Activated B cell treated with CpG ODN at 0.5 μM for 24 hours (primary cell): ENCODE measurements around the gene TFAP2A. TPM values are rescaled to one million over a fixed set of nuclear protein-coding genes. Genes with fewer than 3 reads are reported as not detected.

Experiments
- ATAC-seq: fragments of 200-7000 bp; cut with Tn5 transposase; one replicate; pipeline ENCODE4 v1.10.0; 2021; ENCODE audit warnings: low read depth, mild to moderate bottlenecking, moderate library complexity
- CTCF ChIA-PET: fragments of 350-600 bp; sonication (Branson Sonifier 250); formaldehyde crosslinking; loops from one replicate; lab custom pipeline; 2021; ENCODE audit warnings: antibody characterized with exemption; lab: Charles Lee
- POLR2A ChIA-PET: fragments of 350-600 bp; sonication (Branson Sonifier 250); formaldehyde crosslinking; loops from one replicate; lab custom pipeline; 2021; ENCODE audit warnings: antibody characterized with exemption; lab: Charles Lee
- DNase-seq: peaks from one replicate; pipeline ENCODE4 v3.0.0; 2022
- H3K27ac Mint-ChIP-seq: one replicate; pipeline ENCODE4 v1.8.0; 2020; ENCODE audit warnings: mixed read lengths
- H3K27me3 Mint-ChIP-seq: one replicate; pipeline ENCODE4 v1.8.0; 2021; ENCODE audit warnings: mixed read lengths
- H3K36me3 Mint-ChIP-seq: one replicate; pipeline ENCODE4 v1.8.0; 2021; ENCODE audit warnings: low read depth, mixed read lengths
- H3K4me1 Mint-ChIP-seq: one replicate; pipeline ENCODE4 v1.8.0; 2021; ENCODE audit warnings: mixed read lengths
- H3K4me3 Mint-ChIP-seq: one replicate; pipeline ENCODE4 v1.8.0; 2020; ENCODE audit warnings: mild to moderate bottlenecking, mixed read lengths
- H3K9me3 Mint-ChIP-seq: one replicate; pipeline ENCODE4 v1.8.0; 2020; ENCODE audit warnings: mixed read lengths
- intact Hi-C: fragments of 100-400 bp; cut with micrococcal nuclease; formaldehyde crosslinking; loops from one replicate; pipeline ENCODE4 v1.15.1; 2024
- total RNA-seq: library from RNA; stranded (reverse); gene quantifications from 2 replicates; pipeline ENCODE4 v1.2.3, GENCODE V29; 2022
- TF ChIP-seq, protein P1 (sequence below): fragments of 200-600 bp; IDR thresholded peaks from one replicate; pipeline ENCODE4 v1.8.0; 2022; ENCODE audit warnings: antibody characterized with exemption, mild to moderate bottlenecking

TFAP2A gene
- total RNA-seq, 1 donor from 2014 or later: not detected

GRCh38 chr6:10407018-10407673 lies 7.7 kb downstream of the TFAP2A start:
- no peak for DNase-seq
- POLR2A ChIA-PET: no interaction called here
- Mint-ChIP-seq H3K9me3 (peaks cover 11% of the 10 kb centered on the region), H3K4me3 (no peak overlapping the region), H3K27me3 (peaks cover 53% of the 10 kb centered on the region), H3K36me3 (peaks cover 6% of the 10 kb centered on the region), H3K4me1 (peaks cover 23% of the 10 kb centered on the region), H3K27ac (no peak overlapping the region)
- CTCF ChIA-PET: no interaction called here
- TF ChIP-seq, protein P1, sequence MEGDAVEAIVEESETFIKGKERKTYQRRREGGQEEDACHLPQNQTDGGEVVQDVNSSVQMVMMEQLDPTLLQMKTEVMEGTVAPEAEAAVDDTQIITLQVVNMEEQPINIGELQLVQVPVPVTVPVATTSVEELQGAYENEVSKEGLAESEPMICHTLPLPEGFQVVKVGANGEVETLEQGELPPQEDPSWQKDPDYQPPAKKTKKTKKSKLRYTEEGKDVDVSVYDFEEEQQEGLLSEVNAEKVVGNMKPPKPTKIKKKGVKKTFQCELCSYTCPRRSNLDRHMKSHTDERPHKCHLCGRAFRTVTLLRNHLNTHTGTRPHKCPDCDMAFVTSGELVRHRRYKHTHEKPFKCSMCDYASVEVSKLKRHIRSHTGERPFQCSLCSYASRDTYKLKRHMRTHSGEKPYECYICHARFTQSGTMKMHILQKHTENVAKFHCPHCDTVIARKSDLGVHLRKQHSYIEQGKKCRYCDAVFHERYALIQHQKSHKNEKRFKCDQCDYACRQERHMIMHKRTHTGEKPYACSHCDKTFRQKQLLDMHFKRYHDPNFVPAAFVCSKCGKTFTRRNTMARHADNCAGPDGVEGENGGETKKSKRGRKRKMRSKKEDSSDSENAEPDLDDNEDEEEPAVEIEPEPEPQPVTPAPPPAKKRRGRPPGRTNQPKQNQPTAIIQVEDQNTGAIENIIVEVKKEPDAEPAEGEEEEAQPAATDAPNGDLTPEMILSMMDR: no peak
- ATAC-seq: no peak
- intact Hi-C loops: no loop called here

- Mint-ChIP-seq H3K4me3 (no peak overlapping the region), H3K36me3 (no peaks in the 10 kb centered on the region), H3K27me3 (peaks cover 53% of the 10 kb centered on the region), H3K4me1 (peaks cover 17% of the 10 kb centered on the region), H3K9me3 (peaks cover 11% of the 10 kb centered on the region), H3K27ac (no peak overlapping the region)
- ATAC-seq: no peak
- ChIA-PET CTCF (no interaction called here), POLR2A (no interaction called here)
- TF ChIP-seq, protein P1: no peak
- no peak for DNase-seq
- intact Hi-C loops: no loop called here
These were observed 8.3 kb downstream of the TFAP2A start for GRCh38 chr6:10406556-10406955.

- no peak for ATAC-seq
- CTCF ChIA-PET: no interaction called here
- H3K9me3 Mint-ChIP-seq: peaks cover 17% of the 10 kb centered on the region
- H3K4me3 Mint-ChIP-seq: peak overlapping the region; percentile 32
- H3K27ac Mint-ChIP-seq: no peak overlapping the region
- intact Hi-C loops: no loop called here
- no peaks in the 10 kb centered on the region for H3K36me3 Mint-ChIP-seq
- H3K27me3 Mint-ChIP-seq: peaks cover 54% of the 10 kb centered on the region
- POLR2A ChIA-PET: no interaction called here
- H3K4me1 Mint-ChIP-seq: peaks cover 12% of the 10 kb centered on the region
- TF ChIP-seq, protein P1: no peak
- DNase-seq: no peak
These were observed 9.4 kb downstream of the TFAP2A start for GRCh38 chr6:10405513-10405900.

DNA sequence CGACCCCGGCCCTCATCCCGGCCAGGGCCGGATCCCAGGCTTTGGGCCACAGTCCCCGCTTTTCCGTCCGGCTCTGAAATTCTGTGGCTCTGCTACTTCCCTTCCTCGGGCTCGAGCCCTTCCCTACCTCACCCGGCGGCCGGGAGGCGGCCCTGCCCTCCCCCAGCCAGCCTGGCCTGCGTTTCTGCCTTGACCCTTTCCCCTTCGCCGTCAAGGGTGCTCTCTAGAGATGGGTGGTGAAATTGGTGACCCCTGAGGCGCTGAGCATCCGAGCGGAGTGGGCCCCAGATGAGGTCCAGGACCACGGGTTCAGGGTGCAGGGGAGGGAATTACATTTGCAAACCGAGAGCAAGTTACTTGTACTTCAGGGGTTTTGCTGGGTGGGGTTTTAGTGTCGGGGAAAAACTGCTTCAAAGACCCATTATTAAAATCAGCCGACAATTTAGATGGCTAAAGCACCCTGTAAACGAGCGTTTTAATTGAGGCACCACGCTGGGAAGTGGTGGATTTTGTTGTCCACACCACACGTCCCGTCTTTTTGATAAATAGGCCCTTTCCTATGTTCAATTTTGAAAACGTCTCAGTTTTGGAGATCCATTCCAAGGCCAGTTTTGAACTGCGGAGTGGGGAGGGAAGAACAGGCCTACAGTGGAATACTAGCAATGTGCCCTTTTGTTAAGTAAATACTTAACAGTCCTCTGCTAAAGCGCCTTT lies 9.9 kb downstream of the TFAP2A start:
- ChIA-PET POLR2A (interaction anchor here (1.4 kb wide), 1 partner anchor 13 kb away, joined by 3 read pairs; no protein-coding TSS in a partner anchor), CTCF (no interaction called here)
- Mint-ChIP-seq H3K36me3 (no peaks in the 10 kb centered on the region), H3K4me3 (peak overlapping the region; percentile 77), H3K9me3 (peaks cover 17% of the 10 kb centered on the region), H3K27ac (no peak overlapping the region), H3K4me1 (peaks cover 12% of the 10 kb centered on the region), H3K27me3 (peaks cover 54% of the 10 kb centered on the region)
- TF ChIP-seq, protein P1: no peak
- intact Hi-C loops: loop anchor here (1.0 to 5.0 kb wide), 5 partner anchors 7 to 433 kb away; partner anchors contain the start of genes C6orf52, MAK, PAK1IP1 and TMEM14B
- DNase-seq (no peak), ATAC-seq (no peak)
